GM12864 (cell line): ENCODE measurements around the gene PAM16.

Source experiments
- DNase-seq: peaks from one replicate; pipeline ENCODE4 v3.0.0-alpha.2; 2011; ENCODE audit warnings: low read depth
- H3K4me3 ChIP-seq: 2 replicates; pipeline ENCODE4 v1.5.1; 2011; ENCODE audit warnings: mild to moderate bottlenecking, low read depth, low read length, control low read depth
- CTCF ChIP-seq: IDR thresholded peaks from 2 replicates; pipeline ENCODE4 v1.5.1; 2011; ENCODE audit warnings: low read depth, mild to moderate bottlenecking, moderate library complexity, low read length, control low read depth, inconsistent platforms; ENCODE audit errors: missing control alignments

Gene PAM16

GRCh38 chr16:4378161-4378666, 27.1 kb upstream of the PAM16 start:
- no peak for DNase-seq
- no peak for TF ChIP-seq CTCF
- no peak overlapping the region for H3K4me3 ChIP-seq

GRCh38 chr16:4377573-4378154, 26.5 kb upstream of the PAM16 start:
- H3K4me3 ChIP-seq: no peak overlapping the region
- TF ChIP-seq CTCF: no peak
- no peak for DNase-seq

- H3K4me3 ChIP-seq: no peak overlapping the region
- no peak for TF ChIP-seq CTCF
- no peak for DNase-seq
Measured at GRCh38 chr16:4376893-4377572, 25.9 kb upstream of the PAM16 start.

- TF ChIP-seq CTCF: no peak
- no peak overlapping the region for H3K4me3 ChIP-seq
- DNase-seq: no peak
Measured at GRCh38 chr16:4376126-4376892, 25.2 kb upstream of the PAM16 start.

GRCh38 chr16:4375717-4376116, 24.6 kb upstream of the PAM16 start:
- no peak for DNase-seq
- no peak overlapping the region for H3K4me3 ChIP-seq
- no peak for TF ChIP-seq CTCF

GRCh38 chr16:4373909-4374742, 23.0 kb upstream of the PAM16 start:
- TF ChIP-seq CTCF: no peak
- H3K4me3 ChIP-seq: no peak overlapping the region
- DNase-seq: no peak
